Measurements from ENCODE around the gene SUSD1. TPM values are rescaled to one million over a fixed set of nuclear protein-coding genes. Genes with fewer than 3 reads are reported as not detected.
"Not testable (repeated sequence)": the region's sequence is repeated elsewhere in the genome, so short reads cannot be mapped to it uniquely, and the experiment has no call there.

Gene SUSD1
- total RNA-seq, 1 donor from 2014 or later = 81.3 TPM

DNA sequence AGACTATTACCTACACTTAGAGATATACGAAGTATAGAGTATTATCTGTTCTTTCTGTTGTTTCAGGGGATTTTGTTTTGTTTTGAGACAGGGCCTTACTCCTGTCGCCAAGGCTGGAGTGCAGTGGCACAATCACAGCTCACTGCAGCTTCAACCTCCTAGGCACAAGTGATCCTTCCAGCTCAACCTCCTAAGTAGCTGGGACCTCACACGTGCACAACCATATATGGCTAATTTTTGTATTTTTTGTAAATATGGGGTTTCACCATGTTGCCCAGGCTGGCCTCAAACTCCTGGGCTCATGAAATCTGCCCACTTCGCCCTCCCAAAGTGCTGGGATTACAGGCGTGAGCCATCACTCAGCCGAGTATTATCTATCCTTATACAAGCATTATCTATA, 45.9 kb downstream of the SUSD1 start:
- no peak for DNase-seq (ENCODE audit: low read depth)

DNA sequence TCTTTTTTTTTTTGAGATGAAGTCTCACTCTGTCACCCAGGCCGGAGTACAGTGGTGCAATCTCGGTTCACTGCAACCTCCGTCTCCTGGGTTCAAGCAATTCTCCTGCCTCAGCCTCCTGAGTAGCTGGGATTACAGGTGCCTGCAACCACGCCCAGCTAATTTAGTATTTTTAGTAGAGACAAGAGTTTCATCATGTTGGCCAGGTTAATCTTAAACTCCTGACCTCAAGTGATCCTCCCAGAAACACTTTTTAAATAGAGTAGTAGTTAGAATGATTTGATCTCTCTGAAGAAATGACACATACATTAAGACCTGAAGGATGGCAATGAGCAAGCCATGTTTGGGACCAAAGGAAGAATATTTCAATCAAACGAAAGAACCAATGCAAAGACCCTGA, 46.7 kb downstream of the SUSD1 start:
- not testable (repeated sequence) for DNase-seq (ENCODE audit: low read depth)

DNA sequence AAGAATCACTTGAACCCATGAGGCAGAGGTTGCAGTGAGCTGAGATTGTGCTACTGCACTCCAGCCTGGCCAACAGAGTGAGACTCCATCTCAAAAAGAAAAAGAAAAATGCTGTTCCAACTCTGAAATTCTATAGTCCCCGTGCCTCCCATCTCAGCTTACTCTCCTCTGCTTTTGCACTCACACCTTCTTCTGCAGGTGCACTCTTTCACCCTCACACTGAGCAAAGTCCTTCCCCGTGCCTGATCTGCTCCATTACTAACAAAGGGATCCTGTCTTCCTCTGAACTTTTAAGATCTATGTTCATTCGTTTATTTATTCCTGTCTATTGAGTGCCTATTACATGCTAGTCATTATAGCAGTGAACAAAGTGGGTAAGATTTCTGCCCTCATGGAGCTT, 47.8 kb downstream of the SUSD1 start:
- no peak for DNase-seq (ENCODE audit: low read depth)

DNA sequence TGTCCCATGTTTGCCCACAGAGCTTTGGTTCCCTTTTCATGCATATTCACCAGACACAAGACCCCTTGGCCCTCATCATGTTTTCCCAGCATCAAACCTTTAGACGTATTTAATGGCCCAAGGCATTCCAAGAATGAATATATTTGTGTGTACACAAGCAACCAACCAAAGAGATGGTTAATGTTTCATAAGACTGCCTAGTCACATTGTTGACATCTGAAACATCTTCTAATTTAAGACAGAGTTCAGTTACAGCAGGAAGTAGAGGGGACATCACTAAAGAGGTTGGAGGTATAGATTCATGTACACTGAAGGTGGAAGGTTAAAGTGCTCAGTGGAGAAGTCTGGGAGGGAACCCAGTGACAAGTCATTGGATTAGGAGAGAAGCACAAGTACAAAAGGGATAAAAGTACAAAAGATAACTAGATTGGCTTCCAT, 49.1 kb downstream of the SUSD1 start:
- peak; percentile 99 for DNase-seq (ENCODE audit: low read depth)

DNA sequence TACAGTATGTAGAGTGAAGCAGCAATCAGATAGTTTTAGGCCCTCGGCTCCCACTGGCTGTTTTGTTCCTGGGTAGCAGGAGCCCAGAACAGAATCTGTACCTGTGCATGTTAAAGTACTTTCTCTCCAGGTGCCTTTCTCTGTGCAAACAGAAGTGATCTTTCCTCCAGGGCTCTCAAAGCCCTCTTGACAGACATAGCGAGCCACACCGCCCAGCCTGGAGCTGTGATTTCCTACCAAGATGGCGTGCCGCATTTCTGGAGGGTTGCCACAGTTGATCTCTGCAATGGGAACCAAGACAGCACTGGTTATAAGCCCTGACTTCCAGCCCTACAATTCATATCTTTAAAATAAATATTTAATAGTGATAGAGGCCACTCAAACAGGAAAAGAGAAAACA, 50.9 kb downstream of the SUSD1 start:
- no peak for DNase-seq (ENCODE audit: low read depth)

DNA sequence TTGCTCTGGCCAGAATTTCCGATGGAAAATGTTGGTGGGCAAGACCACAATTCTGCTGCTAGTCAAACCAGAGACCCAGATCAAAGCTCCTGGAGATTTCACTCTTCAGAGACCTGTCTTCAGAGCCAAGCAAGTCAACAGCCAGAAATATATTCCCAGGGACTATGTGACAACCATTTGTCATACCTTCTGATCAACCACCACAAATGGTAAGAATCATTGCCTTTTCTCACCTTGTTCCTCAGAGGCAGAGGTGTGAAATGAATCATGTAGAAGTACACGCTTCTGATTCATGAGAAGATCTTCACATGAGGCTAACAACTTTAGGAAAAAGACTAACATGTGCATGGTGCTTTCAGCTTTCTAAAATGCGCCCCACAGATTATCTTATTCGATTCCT, 53.5 kb downstream of the SUSD1 start:
- DNase-seq (ENCODE audit: low read depth) = no peak

DNA sequence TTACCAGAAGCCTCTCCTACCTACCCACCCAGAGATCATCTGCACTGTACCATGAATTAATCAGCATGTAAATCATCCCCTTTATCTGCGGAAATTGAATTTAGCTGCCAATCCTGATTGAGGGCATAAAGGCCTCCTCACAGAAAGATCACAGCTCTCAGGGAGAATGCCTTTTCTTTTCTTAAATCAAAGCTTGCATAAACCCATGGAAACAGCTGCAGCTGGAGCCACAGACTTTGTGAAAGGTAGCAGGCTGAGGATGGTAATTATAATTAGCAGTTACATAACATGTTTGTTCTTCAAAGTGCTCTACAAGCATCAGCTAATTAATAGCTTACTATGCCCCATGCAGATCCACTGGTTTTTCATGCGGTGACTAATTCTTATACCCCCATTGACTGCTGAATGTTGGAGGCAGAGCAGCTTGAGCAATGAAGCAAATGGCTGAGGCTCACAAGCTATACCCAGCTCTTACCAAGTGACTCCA, 54.6 kb downstream of the SUSD1 start:
- DNase-seq (ENCODE audit: low read depth) = peak; percentile 99

DNA sequence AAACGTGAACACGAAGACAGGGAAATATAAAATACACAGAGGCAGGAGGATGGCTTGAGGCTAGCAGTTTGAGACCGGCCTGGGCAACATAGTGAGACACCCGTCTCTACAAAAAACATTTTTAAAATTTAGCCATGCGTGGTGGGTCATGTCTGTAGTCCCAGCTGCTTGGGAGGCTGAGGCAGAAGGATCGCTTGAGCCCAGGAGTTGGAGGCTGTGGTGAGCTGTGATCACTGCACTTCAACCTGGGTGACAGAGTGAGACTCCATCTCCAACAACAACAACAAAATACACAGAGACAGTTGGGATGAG, 55.1 kb downstream of the SUSD1 start:
- DNase-seq (ENCODE audit: low read depth) = no peak

DNA sequence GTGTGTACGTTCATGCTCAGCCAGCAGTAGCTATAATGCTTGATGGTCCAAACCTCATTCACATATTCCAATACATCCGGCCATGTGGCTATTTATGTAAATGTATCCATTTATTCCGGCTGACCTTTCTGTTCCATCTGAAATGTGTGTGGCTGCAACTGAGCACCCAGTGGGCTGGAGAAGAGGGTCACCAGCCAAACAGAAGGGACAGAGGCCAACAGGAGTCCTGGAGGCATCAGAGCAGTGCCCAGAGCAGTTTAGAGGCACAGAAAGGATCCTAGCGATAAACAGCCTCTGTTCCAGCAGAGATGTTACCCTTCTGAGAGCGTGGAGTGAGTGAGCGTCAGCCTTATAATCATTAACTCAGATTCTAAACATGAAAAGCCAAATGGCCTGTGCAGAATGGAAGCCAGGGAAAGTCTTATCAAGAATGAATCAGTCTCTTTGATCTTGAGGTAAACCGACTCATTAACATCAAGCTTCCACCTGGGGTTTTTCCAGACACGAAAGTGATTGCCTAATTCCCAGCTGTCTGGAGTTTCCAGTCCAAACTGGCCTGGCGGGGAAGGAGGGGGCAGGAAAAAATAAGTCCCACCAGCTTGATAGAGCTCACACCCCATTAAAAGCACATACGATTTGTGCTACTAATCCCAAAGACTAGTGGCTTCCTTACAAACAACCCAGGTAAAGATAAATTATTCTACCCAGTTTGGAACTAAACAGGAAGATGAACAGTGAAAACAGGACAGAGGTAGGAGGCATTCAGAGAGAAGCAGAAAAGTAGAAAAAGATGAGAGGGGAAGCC, 55.7 kb downstream of the SUSD1 start:
- peak; percentile 100 for DNase-seq (ENCODE audit: low read depth)

DNA sequence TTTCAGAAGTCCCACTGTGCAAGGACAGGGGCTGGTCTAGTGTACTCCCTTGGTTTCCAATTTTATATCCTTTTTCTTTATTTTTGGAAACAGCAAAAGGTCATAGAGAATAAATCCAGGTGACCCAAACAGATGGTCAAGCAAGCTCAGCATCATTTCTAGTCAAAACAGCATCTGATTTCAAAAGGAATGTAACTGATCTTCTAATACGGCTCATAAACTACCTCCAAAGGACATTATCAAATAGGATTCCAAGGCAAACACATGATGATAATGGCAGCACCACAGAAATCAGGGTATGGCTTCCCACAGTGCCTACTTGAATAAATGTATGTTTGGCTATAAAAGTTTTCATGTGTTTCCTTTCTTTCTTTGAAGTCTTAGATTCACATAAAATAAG, 57.1 kb downstream of the SUSD1 start:
- no peak for DNase-seq (ENCODE audit: low read depth)

DNA sequence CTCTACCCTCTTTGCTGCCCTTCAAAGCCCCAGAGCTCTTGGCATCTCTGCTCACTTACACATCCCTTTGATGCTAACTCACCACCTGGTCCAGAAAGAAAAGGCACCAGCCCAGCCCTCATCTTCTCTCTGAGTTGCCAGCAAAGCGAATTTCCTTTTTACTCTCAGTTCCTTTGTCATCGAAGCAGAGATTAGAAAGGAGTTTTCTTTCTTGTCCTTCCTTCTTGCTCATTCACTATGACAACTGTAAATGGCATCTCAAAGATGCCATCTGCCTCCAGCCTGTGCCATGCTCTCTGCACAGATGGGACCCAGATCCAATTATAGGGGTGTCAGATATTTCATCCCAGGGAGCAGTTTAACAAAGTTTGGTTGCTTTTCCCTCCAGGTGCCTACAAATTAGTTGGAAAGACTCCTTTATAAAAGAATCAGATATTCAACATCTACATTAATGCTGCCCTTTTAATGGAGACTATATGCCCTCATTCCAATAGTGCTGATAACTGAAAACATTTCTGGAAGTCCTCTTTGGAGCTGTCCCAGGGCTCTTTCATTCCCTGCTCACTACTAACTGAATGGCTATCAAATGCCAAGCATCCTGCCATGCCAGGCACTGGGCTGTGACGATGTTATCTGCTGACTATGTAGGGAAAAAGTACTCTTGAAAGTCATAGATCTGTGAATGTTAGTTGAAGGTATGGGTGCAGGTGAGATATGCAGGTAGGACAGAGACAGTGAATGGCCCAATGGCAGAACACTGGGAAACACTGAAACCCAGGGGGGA, 58.9 kb downstream of the SUSD1 start:
- DNase-seq (ENCODE audit: low read depth) = no peak

DNA sequence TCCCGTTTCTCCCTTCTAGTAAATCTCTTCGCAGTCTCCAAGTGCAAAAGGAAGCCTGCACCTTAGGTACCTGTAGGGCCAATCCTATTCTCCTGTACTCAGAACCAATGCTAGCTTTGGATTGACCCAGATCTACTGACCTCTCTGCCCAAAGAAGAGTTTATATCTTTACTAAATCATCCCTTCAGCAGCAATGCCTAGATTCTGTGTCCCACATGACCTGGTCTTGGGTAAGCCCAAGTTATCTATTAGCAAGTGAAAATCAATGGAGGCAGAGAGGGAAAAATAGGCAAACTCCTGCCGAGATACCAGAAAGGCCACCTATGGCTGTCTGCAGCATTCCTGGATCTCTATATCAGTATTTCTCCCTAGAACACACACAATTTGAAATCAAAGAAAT, 60.0 kb downstream of the SUSD1 start:
- no peak for DNase-seq (ENCODE audit: low read depth)

DNA sequence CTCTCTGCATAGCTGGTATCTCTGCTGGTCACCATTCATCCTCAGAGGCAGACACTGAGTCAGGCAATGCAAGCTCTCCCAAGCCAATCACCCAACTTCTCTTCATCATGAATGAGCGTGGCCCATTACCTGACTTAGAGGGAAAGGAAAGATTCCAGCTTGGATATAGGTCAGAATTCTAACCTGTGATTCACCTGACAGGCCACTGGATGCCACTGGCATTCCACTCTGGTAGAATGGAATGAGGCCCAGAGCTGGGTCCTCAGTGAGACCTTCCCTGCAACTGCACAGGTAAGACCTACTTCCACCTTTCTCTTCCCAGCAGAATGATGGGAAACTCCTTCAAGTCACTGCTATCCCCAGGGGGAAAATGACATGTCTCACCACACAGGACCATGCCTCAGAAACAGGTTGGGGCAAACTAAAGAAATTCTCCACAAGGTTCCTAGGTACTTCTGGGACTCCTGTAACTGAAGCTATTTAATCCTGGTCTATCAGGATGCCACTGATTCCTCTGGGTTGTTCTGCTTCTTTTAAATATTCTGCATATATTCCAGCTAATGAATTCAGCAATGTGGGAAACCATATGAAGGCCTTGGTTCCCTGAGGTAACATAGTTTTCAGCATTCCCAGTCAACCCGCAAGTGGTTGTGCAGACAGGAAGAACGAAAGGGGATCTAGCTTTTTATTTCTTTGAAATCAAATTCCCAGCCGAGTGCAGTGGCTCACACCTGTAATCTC, 62.0 kb downstream of the SUSD1 start:
- peak; percentile 76 for DNase-seq (ENCODE audit: low read depth)

DNA sequence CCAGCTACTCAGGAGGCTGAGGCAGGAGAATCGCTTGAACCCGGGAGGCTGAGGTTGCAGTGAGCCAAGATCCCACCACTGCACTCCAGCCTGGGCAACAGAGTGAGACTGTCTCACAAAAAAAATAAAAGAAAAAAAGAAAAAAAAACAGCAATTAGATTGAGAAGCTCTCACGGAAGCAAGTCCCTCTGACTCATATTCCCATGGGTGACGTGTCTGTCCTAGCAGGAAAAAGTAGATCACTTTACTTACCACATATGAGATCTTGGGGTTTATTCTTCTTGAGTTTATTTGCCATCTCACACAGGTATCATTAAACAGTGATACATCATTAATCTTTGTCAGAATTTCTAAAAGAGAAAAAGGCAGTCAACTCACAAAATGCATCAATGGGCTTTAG, 62.6 kb downstream of the SUSD1 start:
- peak; percentile 94 for DNase-seq (ENCODE audit: low read depth)

DNA sequence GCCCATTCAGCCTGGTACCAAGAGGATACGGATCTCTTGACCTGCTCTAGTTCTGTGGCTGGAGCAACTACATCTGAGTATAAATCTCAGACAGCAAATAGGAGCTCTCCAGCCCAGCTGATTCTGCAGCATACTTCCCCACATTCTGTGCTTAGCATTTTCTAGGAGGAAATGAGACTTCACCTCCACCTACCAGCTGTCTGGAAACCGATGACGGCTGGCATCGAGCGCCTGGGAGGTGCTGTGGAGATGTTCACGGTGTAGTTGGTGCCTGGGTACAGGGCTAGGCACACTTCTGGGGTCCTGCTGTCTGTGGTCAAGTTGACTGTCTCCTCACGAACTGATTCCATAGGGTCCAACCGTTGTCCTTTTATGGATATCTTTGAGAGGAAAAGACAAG, 63.6 kb downstream of the SUSD1 start:
- no peak for DNase-seq (ENCODE audit: low read depth)

DNA sequence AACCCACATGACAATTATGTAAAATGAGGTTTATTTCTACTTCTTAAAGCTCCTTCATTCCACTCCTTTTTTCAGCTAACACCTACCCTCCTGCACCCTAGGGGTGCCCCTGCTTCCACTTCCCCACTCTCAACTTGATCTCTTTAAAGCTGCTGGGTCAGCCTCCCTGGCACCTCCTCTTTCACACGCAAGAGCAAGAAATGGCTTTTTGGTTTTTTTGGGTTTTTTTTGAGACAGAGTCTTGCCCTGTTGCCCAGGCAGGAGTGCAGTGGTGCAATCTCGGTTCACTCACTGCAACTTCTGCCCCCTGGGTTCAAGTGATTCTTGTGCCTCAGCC, 64.4 kb downstream of the SUSD1 start:
- DNase-seq (ENCODE audit: low read depth) = no peak

DNA sequence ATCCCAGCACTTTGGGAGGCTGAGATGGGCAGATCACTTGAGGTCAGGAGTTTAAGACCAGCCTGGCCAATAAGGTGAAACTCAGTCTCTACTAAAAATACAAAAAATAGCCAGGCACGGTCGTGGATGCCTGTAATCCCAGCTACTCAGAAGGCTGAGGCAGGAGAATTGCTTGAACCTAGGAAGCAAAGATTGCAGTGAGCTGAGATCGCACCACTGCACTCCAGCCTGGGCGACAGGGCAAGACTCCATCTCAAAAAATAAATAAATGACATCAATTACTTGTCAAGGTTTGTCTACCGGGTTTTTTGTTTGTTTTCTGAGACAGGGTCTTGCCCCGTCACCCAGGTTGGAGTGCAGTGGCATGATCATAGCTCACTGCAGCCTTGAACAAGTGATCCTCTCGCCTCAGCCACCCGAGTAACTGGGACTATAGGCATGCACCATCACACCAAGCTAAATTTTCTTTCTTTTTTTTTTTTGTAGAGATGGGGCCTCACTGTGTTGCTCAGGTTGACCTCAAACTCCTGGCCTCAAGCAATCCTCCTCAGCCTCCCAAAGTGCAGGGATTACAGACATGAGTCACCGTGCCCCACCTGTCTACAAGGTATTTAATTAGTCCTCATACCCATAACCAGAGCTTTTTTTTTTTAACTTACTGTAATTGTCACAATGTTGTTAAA, 64.9 kb downstream of the SUSD1 start:
- no peak for DNase-seq (ENCODE audit: low read depth)

DNA sequence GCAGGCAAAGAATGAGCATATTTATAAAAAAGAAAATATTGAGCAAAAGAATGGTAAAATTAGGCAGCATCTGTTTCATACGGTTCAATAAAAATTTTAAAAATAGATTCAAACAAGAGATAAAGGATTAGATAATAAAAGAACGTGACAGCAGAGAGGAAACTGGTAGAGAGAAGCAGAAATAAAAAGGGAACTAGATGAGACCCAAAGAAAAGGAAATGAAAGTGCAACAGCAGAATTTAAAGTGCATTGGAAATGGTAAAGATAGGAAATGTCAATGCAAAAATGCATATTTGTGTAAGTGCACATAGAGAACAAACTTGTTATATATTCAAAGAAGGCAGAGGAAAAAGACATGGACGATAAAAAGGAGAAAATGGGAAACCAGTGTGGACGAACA, 70.2 kb downstream of the SUSD1 start:
- DNase-seq (ENCODE audit: low read depth) = no peak

DNA sequence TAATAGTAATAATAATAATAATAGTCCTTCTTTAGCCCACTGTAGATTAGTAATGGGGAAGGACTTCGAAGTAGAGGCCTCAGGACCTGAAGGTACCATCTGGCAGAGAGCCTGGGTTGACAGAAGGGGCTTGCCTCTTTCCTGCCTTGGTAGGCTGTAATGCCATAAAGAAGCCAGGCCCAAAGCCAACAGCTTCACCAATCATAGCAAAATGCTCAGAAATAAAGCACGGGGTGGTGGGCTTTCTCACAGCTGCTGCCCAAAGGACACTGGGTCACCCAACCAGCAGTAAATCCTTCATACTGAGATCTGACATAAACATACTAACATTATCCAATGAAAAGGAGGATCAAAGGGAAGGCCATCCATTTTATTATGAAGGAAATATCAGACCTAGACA, 70.7 kb downstream of the SUSD1 start:
- no peak for DNase-seq (ENCODE audit: low read depth)

DNA sequence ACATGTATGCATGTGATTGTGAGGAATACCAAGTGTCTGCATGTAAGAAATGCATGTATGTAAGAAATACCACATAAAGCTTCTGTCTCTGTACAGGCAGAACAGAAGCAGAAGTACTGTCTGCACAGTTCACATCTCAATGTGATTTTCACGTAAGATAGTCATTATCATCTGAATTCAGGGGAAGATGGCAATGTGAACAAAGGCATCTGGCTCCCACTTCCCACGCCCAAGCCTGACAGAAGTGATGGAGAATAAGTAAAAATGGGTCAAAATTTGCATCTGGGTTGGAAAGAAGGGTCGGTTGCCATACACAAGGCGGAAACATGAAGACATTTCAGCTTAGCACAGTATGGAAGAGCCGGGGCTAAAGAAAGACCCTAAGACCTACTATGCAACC, 71.7 kb downstream of the SUSD1 start:
- DNase-seq (ENCODE audit: low read depth) = no peak

DNA sequence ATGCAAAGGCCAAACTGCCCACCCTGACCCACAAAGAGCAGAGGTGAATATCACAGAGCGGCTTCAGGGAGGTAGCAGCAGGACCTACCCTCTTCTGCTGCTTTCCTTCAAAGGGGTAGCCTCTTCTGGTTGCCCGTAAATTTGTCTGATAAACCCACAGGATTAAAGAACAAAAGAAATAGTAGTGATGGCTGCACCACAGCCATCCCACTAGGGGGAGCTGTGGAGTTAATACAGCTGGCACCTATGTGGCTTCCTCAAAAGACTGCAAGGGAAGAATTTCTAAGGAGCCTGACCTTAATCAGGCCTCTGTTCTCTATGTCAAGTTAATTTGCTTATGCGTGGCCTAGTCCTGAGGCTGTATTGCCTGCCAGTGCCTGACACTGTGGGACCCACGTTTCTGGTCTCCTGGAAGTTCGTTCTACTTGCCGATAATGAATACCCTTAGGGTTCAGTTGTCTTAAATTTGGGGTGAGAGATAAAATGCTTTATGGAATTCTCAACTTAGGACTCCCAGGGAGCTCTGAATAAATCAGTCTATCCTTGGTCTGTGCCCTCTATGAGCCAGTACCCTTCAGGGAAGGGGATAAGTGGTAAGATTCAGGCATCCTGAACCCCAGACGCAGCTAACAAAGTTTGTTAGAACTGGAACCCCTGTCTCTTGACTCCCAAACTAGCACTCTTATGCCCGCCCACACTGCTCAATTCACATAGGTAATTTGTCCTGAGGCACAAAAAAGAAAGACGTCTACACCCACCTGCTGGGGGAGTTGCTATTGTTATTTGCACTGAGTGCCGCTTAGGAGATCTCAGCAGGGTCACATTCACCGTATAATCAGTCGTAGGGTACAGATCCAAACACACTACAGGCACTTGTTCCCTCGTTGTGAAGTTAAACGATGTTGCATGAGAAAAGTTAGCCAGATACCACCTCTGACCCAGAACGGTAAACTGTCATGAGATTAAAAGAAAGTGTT, 77.1 kb downstream of the SUSD1 start:
- DNase-seq (ENCODE audit: low read depth) = peak; percentile 68

Measured in renal cortical epithelial cell (primary cell).